Endometrium (tissue), 2 donors: ENCODE results near the gene HNRNPCL1.
"Not testable (repeated sequence)": the region's sequence is repeated elsewhere in the genome, so short reads cannot be mapped to it uniquely, and the experiment has no call there.

ENCODE experiments used
- FAIRE-seq: peaks from 2 replicates; lab custom pipeline; 2012; peaks lifted over from hg19 to GRCh38; lab: Jason Lieb, UNC
- donor health status: control.
- donor health status: control.

The HNRNPCL1 gene

DNA sequence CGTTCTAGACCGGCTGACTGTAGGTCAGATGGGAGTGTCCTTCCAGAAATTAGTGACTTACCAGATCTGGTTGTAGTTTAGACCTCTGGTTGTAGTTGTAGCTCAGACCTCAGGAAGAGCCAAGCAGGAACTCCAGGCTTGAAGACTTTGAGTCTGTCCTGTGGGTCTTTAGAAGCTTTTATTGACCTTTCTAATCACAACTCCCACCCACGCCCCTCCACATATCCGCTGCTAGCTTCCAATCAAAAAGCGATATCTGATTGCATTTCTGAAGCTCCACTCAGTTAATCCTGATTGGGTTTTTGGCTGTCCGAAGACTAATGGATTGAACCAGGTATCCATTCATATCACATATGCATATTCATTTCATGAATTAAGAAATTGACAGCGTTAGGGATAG is at the start of gene HNRNPCL1:
TSS of gene HNRNPCL1 (minus strand) at position 101 of the 400 bp plus-strand sequence. CDS start 431 bp downstream, outside the sequence.
- FAIRE-seq, result not testable (repeated sequence)

DNA sequence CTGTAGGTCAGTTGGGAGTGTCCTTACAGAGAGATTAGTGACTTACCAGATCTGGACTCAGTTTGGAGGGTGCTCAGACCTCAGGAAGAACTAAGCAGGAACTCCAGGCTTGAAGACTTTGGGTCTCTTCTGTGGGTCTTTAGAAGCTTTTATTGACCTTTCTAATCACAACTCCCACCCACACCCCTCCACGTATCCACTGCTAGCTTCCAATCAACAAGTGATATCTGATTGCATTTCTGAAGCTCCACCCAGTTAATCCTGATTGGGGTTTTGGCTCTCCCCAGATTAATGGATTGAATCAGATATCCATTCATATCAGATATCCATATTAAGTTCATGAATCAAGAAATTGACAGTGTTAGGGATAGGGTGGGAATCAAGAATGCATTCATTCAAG is 49.6 kb upstream of the HNRNPCL1 start, which contains the start of gene PRAMEF10:
TSS of gene PRAMEF10 (minus strand) at position 101 of the 400 bp plus-strand sequence. CDS start 2,423 bp downstream, outside the sequence.
- FAIRE-seq, result not testable (repeated sequence)

DNA sequence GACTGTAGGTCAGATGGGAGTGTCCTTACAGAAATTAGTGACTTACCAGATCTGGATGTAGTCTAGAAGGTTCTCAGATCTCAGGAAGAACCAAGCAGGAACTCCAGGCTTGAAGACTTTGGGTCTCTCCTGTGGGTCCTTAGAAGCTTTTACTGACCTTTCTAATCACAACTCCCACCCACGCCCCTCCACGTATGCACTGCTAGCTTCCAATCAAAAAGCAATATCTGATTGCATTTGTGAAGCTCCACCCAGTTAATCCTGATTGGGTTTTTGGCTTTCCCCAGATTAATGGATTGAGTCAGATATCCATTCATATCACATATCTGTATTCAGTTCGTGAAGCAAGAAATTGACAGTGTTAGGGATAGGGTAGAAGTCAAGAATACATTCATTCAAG is 37.6 kb upstream of the HNRNPCL1 start, which contains the start of gene PRAMEF4:
TSS of gene PRAMEF4 (minus strand) at position 101 of the 400 bp plus-strand sequence. CDS start 2,807 bp downstream, outside the sequence.
- not testable (repeated sequence) for FAIRE-seq

DNA sequence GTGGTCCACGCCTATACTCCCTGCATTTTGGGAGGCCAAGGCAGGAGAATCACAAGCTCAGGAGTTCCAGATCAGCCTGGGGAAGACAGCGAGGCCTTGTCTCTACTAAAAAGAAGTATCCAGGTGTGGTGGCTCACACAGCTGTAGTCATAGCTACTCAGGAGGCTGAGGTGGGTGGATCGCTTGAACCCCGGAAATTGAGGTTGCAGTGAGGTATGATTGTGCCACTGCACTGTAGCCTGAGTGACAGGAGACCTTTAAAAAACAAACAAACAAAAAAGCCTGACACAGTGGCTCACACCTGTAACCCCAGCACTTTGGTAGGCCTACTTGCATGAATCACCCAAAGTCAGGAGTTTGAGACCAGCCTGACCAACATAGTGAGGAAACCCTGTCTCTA is 29.9 kb upstream of the HNRNPCL1 start:
- not testable (repeated sequence) for FAIRE-seq

DNA sequence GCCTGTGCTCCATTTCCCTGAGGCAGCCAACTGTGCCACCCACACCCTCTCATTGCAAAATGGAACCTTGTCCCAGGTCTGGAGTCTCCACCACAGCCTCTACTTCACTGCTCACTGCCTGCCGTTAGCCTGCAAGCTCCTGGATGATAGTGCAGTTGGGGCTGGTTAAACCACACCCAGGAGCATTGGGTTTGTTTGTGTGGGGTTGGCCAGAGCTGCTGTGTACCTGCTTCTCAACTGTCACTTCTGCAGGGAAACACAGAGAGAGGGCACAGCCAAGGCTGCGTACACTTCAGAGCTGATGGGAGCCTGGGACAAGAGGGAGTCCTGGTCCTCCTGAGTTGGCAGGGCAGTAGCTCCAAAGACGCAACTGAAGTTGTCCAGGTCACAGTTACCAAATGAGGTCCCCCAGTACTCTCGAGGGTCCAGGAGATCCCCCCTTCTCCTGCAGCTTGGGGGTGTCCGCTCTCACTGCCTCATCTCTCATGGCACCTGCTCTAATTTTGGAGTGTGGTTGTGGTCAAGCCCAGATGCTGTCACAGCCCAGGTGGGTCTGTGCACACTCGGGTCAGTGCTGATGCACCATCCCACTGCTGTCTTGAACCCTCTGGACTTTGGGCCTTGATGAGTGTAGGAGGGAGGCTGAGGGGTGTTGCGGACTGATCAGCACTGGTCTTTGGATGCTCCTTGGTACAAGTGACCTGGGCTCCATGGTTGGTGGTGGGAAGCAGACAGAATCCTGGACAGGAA is 14.8 kb upstream of the HNRNPCL1 start:
- FAIRE-seq, result not testable (repeated sequence)

DNA sequence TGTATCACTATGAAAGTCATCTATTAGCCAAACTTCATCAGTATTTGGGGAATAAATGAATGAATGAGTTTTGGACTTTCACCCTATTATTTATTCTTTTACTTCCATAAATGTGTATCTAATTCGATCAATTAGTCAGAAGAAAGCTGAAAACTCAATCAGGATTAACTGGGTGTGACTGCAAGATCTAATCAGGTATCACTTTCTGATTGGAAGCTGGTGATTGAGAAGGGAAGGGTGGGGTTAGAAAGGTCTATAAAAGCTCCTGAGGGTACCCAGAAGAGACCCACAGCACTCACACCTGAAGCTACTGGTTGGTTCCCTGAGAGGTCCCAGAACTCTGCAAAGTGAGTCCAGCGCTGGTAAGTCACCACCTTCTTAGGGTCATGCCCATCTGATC is 8.3 kb upstream of the HNRNPCL1 start, which contains the start of gene PRAMEF2:
TSS of gene PRAMEF2 (plus strand) at position 301 of the 400 bp plus-strand sequence. CDS start 1,924 bp downstream, outside the sequence.
- FAIRE-seq, result not testable (repeated sequence)

DNA sequence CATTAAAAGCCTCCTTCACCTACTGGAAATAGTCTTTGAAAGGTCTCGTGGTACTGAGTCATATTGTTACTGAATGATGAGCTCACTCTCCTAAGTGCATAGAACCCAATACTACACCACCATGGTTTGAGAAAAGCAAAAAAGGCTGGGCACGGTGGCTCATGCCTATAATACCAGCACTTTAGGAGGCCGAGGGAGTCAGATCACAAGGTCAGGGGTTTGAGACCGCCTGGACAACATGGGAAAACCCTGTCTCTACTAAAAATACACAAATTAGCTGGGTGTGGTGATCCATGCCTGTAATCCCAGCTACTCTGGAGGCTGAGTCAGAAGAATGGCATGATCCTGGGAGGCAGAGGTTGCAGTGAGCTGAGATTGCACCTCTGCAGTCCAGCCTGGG is 3.3 kb upstream of the HNRNPCL1 start:
- FAIRE-seq, result no peak

DNA sequence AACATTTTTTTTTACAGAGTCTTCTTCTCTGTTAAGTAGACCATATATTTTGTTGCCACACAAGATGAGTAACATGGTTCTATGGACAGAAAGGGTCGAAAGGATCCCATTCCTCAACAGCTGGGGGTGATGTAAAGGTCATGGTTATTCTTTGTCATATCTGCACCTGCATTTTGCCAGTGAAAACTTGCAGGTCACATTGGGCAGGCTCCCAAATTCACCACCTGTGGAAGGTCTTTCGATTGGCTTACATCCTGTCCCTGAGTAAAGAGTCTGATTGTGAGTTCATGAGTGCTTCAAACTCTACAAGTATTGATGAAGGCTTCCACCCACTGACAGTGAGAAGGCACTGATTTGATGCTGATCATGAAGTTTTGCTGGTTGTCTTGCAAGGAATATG is 15.3 kb downstream of the HNRNPCL1 start:
- FAIRE-seq, result not testable (repeated sequence)

DNA sequence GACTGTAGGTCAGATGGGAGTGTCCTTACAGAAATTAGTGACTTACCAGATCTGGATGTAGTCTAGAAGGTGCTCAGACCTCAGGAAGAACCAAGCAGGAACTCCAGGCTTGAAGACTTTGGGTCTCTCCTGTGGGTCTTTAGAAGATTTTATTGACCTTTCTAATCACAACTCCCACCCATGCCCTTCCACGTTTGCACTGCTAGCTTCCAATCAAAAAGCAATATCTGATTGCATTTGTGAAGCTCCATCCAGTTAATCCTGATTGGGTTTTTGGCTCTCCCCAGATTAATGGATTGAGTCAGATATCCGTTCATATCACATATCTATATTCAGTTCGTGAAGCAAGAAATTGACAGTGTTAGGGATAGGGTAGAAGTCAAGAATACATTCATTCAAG is 17.2 kb downstream of the HNRNPCL1 start, which contains the start of gene PRAMEF11:
TSS of gene PRAMEF11 (minus strand) at position 101 of the 400 bp plus-strand sequence. CDS start 2,621 bp downstream, outside the sequence.
- FAIRE-seq, result not testable (repeated sequence)

DNA sequence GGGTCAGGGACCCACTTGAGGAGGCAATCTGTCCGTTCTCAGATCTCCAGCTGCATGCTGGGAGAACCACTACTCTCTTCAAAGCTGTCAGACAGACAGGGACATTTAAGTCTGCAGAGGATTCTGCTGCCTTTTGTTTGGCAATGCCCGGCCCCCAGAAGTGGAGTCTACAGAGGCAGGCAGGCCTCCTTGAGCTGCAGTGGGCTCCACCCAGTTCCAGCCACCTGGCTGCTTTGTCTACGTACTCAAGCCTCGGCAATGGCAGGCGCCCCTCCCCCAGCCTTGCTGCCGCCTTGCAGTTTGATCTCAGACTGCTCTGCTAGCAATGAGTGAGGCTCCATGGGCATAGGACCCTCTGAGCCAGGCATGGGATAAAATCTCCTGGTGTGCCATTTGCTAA is 29.5 kb downstream of the HNRNPCL1 start:
- not testable (repeated sequence) for FAIRE-seq

DNA sequence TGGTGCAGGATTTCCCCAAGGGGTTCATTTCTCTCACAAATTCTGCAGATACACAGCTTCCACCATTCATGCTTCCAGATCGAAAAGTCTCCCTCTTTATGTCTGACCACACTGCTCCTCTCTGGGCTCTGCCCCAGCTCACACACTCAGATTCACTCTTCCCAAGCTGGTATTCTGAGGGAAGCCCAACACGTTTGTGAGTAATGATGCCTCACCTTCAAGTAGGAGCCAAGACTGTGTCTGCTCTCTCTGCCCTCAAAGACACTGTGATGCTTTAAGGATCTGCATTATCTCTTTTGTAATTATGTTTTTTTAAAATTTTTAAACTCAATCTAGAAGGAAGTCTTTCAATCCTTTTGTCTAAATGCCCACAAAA is 37.1 kb downstream of the HNRNPCL1 start:
- no peak for FAIRE-seq

DNA sequence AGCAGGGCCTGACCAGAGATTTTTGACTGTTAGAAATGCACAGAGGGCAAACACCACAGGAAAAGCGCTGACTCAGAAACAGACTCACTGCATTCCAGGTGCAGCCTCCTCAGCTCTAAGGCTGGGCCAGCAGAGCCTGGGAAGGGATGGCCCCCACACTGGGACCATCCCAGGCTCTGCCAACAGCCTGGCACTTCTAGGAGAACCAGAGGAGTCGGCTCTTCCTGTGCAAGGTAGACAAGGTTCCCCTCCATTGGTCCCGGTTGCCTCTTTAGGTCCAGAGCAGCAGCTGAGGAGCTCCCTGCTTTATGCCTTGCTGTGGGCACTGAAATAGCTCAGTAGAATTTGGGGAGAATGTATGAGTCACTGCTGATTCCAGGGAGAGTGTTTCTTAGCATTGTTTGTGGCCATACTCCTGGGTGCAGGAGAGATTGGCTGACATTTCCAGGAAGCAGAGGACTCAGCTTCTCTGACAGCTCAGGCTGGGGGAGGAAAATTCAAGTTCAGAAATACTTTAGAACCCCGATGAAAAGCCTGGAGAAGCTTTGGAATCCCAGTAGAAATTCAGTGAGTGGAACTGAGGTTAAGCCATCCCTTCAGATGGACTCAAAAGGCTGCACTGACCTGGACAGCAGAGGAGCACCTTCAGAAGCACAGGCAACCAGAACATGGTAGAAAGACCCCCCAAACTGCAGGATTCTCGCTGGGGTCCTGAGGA is 37.7 kb downstream of the HNRNPCL1 start:
- no peak for FAIRE-seq

DNA sequence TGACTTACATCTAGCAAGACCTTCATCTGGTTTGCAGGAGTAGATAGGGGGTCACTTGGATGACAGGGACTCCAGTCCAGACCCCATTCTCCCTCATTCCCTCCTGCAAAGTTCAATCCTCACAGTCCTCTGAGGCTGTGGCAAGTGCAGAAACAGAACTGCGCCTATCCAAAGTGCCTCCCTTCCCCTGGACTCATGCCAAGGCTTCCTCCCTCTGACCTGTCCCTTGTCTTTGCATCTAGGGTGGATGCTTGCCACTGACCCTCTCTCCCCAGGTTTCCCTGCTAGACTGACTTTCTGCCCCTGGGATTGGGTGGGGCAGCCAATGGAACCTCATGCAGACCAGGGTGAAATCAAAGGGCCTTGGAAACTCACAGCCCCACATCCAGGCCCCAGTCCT is 38.6 kb downstream of the HNRNPCL1 start:
- no peak for FAIRE-seq

DNA sequence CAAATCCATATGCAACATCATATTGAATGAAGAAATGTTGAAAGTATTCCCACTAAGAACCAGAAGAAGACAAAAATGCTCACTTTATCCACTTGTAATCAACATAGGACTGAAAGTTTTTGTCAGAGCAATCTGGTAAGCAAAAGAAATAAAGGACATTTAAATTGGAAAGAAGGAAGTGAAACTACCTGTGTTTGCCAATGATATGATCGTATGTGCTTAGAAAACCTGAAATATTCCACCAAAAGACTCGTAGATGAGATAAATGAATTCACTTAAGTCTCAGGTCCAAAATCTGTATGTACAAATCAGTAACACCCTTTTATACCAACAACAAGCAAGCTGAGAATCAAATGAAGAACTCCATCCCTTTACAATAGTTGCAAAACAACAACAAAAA is 48.8 kb downstream of the HNRNPCL1 start:
- FAIRE-seq, result no peak

DNA sequence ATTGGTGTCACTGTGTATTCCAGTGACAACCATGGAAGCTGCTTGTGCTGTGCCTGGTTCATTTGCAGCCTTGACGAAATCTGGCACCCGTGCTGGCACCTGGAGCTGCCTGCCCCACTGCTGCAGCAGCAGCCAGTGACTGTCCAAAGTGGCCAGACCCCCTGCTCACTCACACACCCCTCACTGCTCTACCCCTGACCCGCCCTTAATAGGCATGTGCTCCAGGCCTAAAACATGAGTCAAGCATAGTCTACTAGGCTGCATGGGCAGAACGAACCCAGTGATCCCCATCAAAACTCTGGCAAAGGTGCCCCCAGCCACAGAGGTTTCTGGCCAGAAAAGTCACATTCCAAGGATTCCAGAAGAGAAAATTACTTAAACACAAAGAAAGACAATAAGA is 49.6 kb downstream of the HNRNPCL1 start:
- no peak for FAIRE-seq
